Measurements from ENCODE around the gene FAAP20. TPM values are rescaled to one million over a fixed set of nuclear protein-coding genes. Genes with fewer than 3 reads are reported as not detected.
A peak's percentile ranks its signal among the peaks of the same experiment; 100 is the strongest.

FAAP20 gene
- total RNA-seq, 1 experiment from 2014 or later: 112 TPM

DNA sequence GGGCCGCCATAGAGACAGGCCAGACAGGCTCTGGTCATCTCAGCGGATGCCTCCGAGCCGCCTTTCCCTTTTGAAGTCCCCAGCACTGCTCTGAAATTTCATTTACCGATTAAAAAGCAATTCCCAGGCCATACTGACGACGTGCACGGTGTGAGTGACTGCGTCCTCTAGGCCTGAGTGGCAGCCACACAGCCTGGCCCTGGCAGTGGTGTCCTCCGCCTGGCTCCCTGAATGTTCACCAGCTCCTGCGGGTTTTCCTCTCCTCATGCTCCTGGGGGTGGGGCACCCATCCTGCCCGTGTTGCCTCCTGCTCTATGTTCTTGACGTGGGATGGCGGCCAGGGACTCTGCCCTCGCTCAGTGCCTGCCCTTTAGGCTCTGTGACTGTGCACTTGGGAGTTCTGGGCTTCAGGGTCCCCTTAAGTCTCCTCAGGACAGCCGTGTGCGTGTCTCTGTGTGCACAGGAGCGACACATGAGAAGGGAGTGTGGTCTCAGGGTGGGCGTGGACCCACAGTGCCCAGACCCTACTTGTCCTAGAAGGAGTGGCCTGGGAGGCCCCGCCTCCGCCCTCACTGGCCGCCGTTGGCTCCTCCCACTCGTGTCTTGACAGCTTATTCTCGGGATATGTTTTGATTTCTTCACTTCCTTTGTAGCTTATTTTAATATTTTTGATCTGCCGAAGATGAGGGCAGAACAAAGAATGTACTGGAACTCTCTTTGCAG, 37.1 kb upstream of the FAAP20 start:
- TF ChIP-seq YY1 (IDR thresholded peaks at IDR 0.05; ENCODE audit: extremely low read depth, insufficient replicate concordance, low read depth, low read length): no peak
- no peak for TF ChIP-seq FOSL1 (IDR thresholded peaks at IDR 0.05; ENCODE audit: low read depth)
- no peak for TF ChIP-seq RAD21 (IDR thresholded peaks at IDR 0.05; ENCODE audit: low read depth)
- no peak for TF ChIP-seq EGR1 (IDR thresholded peaks at IDR 0.05; ENCODE audit: low read depth)
- TF ChIP-seq, protein P1, sequence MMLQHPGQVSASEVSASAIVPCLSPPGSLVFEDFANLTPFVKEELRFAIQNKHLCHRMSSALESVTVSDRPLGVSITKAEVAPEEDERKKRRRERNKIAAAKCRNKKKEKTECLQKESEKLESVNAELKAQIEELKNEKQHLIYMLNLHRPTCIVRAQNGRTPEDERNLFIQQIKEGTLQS (IDR thresholded peaks at IDR 0.05): no peak
- TF ChIP-seq POLR2A (IDR thresholded peaks at IDR 0.05; ENCODE audit: borderline replicate concordance, extremely low read depth, insufficient read depth, insufficient read length): no peak
- TF ChIP-seq SRF (IDR thresholded peaks at IDR 0.05; ENCODE audit: low read depth): no peak
- TF ChIP-seq, protein P2, sequence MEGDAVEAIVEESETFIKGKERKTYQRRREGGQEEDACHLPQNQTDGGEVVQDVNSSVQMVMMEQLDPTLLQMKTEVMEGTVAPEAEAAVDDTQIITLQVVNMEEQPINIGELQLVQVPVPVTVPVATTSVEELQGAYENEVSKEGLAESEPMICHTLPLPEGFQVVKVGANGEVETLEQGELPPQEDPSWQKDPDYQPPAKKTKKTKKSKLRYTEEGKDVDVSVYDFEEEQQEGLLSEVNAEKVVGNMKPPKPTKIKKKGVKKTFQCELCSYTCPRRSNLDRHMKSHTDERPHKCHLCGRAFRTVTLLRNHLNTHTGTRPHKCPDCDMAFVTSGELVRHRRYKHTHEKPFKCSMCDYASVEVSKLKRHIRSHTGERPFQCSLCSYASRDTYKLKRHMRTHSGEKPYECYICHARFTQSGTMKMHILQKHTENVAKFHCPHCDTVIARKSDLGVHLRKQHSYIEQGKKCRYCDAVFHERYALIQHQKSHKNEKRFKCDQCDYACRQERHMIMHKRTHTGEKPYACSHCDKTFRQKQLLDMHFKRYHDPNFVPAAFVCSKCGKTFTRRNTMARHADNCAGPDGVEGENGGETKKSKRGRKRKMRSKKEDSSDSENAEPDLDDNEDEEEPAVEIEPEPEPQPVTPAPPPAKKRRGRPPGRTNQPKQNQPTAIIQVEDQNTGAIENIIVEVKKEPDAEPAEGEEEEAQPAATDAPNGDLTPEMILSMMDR (IDR thresholded peaks at IDR 0.05 in 2 of 3, conservative IDR thresholded peaks at IDR 0.05 in 1 of 3; ENCODE audit: borderline replicate concordance in 1 of 3, insufficient read depth in 1 of 3, low read depth in 2 of 3, low read length in 2 of 3): no peak
- no peak for TF ChIP-seq ELF1 (IDR thresholded peaks at IDR 0.05; ENCODE audit: borderline replicate concordance, low read depth)
- TF ChIP-seq JUND (IDR thresholded peaks at IDR 0.05): no peak
- TF ChIP-seq, protein P3, sequence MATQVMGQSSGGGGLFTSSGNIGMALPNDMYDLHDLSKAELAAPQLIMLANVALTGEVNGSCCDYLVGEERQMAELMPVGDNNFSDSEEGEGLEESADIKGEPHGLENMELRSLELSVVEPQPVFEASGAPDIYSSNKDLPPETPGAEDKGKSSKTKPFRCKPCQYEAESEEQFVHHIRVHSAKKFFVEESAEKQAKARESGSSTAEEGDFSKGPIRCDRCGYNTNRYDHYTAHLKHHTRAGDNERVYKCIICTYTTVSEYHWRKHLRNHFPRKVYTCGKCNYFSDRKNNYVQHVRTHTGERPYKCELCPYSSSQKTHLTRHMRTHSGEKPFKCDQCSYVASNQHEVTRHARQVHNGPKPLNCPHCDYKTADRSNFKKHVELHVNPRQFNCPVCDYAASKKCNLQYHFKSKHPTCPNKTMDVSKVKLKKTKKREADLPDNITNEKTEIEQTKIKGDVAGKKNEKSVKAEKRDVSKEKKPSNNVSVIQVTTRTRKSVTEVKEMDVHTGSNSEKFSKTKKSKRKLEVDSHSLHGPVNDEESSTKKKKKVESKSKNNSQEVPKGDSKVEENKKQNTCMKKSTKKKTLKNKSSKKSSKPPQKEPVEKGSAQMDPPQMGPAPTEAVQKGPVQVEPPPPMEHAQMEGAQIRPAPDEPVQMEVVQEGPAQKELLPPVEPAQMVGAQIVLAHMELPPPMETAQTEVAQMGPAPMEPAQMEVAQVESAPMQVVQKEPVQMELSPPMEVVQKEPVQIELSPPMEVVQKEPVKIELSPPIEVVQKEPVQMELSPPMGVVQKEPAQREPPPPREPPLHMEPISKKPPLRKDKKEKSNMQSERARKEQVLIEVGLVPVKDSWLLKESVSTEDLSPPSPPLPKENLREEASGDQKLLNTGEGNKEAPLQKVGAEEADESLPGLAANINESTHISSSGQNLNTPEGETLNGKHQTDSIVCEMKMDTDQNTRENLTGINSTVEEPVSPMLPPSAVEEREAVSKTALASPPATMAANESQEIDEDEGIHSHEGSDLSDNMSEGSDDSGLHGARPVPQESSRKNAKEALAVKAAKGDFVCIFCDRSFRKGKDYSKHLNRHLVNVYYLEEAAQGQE (IDR thresholded peaks at IDR 0.05; ENCODE audit: low read depth): no peak
- no peak for TF ChIP-seq CBX3 (IDR thresholded peaks at IDR 0.05; ENCODE audit: low read depth)
- TF ChIP-seq EZH2phosphoT487 (IDR thresholded peaks at IDR 0.05; ENCODE audit: borderline replicate concordance): no peak
- Histone ChIP-seq H3K9ac (ENCODE audit: low read length) (no peak overlapping the region), H2AFZ (ENCODE audit: low read depth, low read length, poor library complexity, severe bottlenecking) (no peak overlapping the region), H3K79me2 (ENCODE audit: insufficient read depth, low read length) (peaks cover 81% of the 10 kb centered on the region), H4K20me1 (ENCODE audit: insufficient read depth) (peaks cover 28% of the 10 kb centered on the region; the same call in 1 of the 2 replicates), H3K27me3 (ENCODE audit: insufficient read depth, low read length) (no peaks in the 10 kb centered on the region), H3K4me1 (ENCODE audit: control insufficient read depth in 1 of 2, insufficient read depth in 2 of 2, low read length in 2 of 2) (peaks cover 18 to 32% of the 10 kb centered on the region in 2 experiments), H3K9me3 (ENCODE audit: control insufficient read depth in 1 of 2, insufficient read depth in 1 of 2, low read depth in 1 of 2, low read length in 2 of 2) (no peaks in the 10 kb centered on the region), H3K4me2 (ENCODE audit: low read length) (peak overlapping the region; percentile 95; the same call in 1 of the 2 replicates), H3K9me2 (ENCODE audit: insufficient read depth) (no peaks in the 10 kb centered on the region), H3K27ac (ENCODE audit: low read depth, low read length) (no peak overlapping the region; the same call in 1 of the 2 replicates), H3K36me3 (ENCODE audit: control insufficient read depth in 1 of 2, insufficient read depth in 2 of 2, low read length in 2 of 2) (peaks cover 0 to 8% of the 10 kb centered on the region in 2 experiments; a peak in 1 of 4 replicates), H3K4me3 (replicated peaks in 1 of 2; ENCODE audit: low read depth in 1 of 2, low read length in 2 of 2) (no peak overlapping the region)
- POLR2A ChIA-PET: no interaction called here
- no TSS peak for BruUV-seq (replicated peaks)
- DNase-seq (ENCODE audit: low read depth, low spot score): no peak
- intact Hi-C loops (cut with micrococcal nuclease): loop anchor here (5.0 kb wide), 1 partner anchor 34 kb away; no protein-coding TSS in a partner anchor
- CTCF ChIA-PET: interaction anchor here (1.0 kb wide), 1 partner anchor 32 kb away, joined by 3 read pairs; no protein-coding TSS in a partner anchor
- RAD21 ChIA-PET (ENCODE audit: low non-redundant PET in 1 of 2, low total read pairs in 2 of 2, uncharacterized antibody in 2 of 2, unreplicated experiment in 2 of 2): no interaction called here
- no peak for ATAC-seq
